Activated CD8-positive, alpha-beta T cell treated with anti-CD3 and anti-CD28 coated beads for 36 hours (primary cell): ENCODE measurements around the gene LENEP. TPM values are rescaled to one million over a fixed set of nuclear protein-coding genes. Genes with fewer than 3 reads are reported as not detected.
"Not testable (repeated sequence)": the region's sequence is repeated elsewhere in the genome, so short reads cannot be mapped to it uniquely, and the experiment has no call there.

Source experiments
- ATAC-seq: fragments of 200-7000 bp; cut with Tn5 transposase; one replicate; pipeline ENCODE4 v1.10.0; 2021; ENCODE audit warnings: mild to moderate bottlenecking, moderate library complexity
- CTCF ChIA-PET: fragments of 350-600 bp; sonication (Branson Sonifier 250); formaldehyde crosslinking; loops from one replicate; lab custom pipeline; 2021; ENCODE audit warnings: antibody characterized with exemption; lab: Charles Lee
- POLR2A ChIA-PET: fragments of 350-600 bp; sonication (Branson Sonifier 250); formaldehyde crosslinking; loops from one replicate; lab custom pipeline; 2021; ENCODE audit warnings: antibody characterized with exemption; lab: Charles Lee
- DNase-seq: peaks from one replicate; pipeline ENCODE4 v3.0.0-alpha.2; 2020
- H3K27ac Mint-ChIP-seq: one replicate; pipeline ENCODE4 v1.8.0; 2021; ENCODE audit warnings: mild to moderate bottlenecking, mixed read lengths
- H3K27me3 Mint-ChIP-seq: one replicate; pipeline ENCODE4 v1.8.0; 2021; ENCODE audit warnings: mixed read lengths
- H3K36me3 Mint-ChIP-seq: one replicate; pipeline ENCODE4 v1.8.0; 2021; ENCODE audit warnings: low read depth, mixed read lengths
- H3K4me1 Mint-ChIP-seq: one replicate; pipeline ENCODE4 v1.8.0; 2021; ENCODE audit warnings: low read depth, mixed read lengths
- H3K4me3 Mint-ChIP-seq: one replicate; pipeline ENCODE4 v1.8.0; 2021; ENCODE audit warnings: mild to moderate bottlenecking, moderate library complexity, mixed read lengths
- H3K9me3 Mint-ChIP-seq: one replicate; pipeline ENCODE4 v1.8.0; 2021; ENCODE audit warnings: mixed read lengths
- intact Hi-C: fragments of 100-400 bp; cut with micrococcal nuclease; formaldehyde crosslinking; loops from one replicate; pipeline ENCODE4 v1.10.0; 2022
- total RNA-seq, 2 experiments: library from RNA; stranded (reverse); gene quantifications; one replicate each; pipeline ENCODE4 v1.2.3, GENCODE V29; 2021
- TF ChIP-seq, protein P1 (sequence below): fragments of 200-600 bp; IDR thresholded peaks from one replicate; pipeline ENCODE4 v1.8.0; 2022; ENCODE audit warnings: antibody characterized with exemption, mild to moderate bottlenecking

Gene LENEP
- total RNA-seq, 2 experiments from 2014 or later: not detected

DNA sequence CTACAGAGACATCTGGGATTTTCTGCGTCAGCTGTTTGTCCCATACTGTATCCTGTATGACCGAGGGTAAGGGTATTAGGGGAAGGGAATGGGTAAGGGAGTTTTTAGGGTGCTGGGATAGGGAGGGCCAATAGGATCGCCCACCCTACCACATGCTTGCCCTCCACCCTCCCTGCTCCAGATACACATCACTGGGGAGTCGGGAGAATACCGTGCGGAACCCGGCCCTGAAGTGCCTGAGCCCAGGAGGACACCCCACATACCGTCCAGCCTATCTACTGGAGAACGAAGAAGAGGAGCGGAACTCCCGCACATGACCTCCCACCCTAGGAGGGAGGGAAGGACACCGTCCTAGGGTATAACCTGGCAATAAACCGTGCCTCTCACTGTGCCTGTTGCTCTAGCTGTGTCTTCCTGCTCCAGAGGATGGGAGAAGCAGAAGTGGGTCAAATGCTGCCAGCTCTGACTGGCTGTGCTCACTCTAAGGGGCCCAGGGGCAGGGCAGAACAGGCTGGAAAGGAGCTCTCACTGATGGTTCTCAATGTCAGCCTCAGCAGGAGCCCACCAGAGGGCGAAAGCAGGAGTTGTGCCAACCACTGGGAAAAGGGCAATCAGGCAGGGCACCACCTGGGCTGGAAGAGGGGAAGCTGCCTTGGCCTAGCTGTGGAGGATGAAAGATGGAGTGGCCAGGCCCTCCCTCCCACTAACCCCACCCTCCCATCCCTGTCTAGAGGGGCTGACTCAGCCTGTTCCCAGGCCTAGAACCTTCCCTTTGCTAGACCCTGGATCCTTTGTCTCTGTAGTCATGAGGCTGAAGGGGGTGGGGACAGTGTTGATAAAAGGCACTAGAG, 440 bp upstream of the LENEP start:
- intact Hi-C loops: no loop called here
- TF ChIP-seq, protein P1, sequence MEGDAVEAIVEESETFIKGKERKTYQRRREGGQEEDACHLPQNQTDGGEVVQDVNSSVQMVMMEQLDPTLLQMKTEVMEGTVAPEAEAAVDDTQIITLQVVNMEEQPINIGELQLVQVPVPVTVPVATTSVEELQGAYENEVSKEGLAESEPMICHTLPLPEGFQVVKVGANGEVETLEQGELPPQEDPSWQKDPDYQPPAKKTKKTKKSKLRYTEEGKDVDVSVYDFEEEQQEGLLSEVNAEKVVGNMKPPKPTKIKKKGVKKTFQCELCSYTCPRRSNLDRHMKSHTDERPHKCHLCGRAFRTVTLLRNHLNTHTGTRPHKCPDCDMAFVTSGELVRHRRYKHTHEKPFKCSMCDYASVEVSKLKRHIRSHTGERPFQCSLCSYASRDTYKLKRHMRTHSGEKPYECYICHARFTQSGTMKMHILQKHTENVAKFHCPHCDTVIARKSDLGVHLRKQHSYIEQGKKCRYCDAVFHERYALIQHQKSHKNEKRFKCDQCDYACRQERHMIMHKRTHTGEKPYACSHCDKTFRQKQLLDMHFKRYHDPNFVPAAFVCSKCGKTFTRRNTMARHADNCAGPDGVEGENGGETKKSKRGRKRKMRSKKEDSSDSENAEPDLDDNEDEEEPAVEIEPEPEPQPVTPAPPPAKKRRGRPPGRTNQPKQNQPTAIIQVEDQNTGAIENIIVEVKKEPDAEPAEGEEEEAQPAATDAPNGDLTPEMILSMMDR: no peak
- DNase-seq (no peak), ATAC-seq (no peak)
- Mint-ChIP-seq H3K36me3 (peaks cover 17% of the 10 kb centered on the region), H3K4me3 (no peak overlapping the region), H3K4me1 (peaks cover 29% of the 10 kb centered on the region), H3K27ac (no peak overlapping the region), H3K9me3 (no peaks in the 10 kb centered on the region), H3K27me3 (no peaks in the 10 kb centered on the region)
- CTCF ChIA-PET: interaction anchor here (0.8 to 3.1 kb wide), 7 partner anchors 9 to 92 kb away, joined by 3 to 25 read pairs (median 8); partner anchors contain the start of genes ADAM15, FLAD1 and PBXIP1
- POLR2A ChIA-PET: interaction anchor here (0.7 to 8.6 kb wide), 2 partner anchors 9 to 18 kb away, joined by 3 to 85 read pairs; partner anchors contain the start of genes CKS1B and FLAD1

- H3K27ac Mint-ChIP-seq: no peak overlapping the region
- no peaks in the 10 kb centered on the region for H3K27me3 Mint-ChIP-seq
- TF ChIP-seq, protein P1: no peak
- no peak overlapping the region for H3K4me3 Mint-ChIP-seq
- no peaks in the 10 kb centered on the region for H3K9me3 Mint-ChIP-seq
- POLR2A ChIA-PET: interaction anchor here (0.7 to 8.6 kb wide), 6 partner anchors 10 to 43 kb away, joined by 3 to 85 read pairs (median 3); partner anchors contain the start of gene FLAD1
- CTCF ChIA-PET: interaction anchor here (0.7 to 3.1 kb wide), 9 partner anchors 11 to 91 kb away, joined by 3 to 25 read pairs (median 7); partner anchors contain the start of genes ADAM15, FLAD1 and PBXIP1
- H3K36me3 Mint-ChIP-seq: peaks cover 5% of the 10 kb centered on the region
- intact Hi-C loops: no loop called here
- peaks cover 29% of the 10 kb centered on the region for H3K4me1 Mint-ChIP-seq
- ATAC-seq: no peak
- DNase-seq: no peak
Measured at GRCh38 chr1:154994269-154994587, 842 bp downstream of the LENEP start.

- CTCF ChIA-PET: interaction anchor here (0.8 to 3.1 kb wide), 8 partner anchors 11 to 91 kb away, joined by 3 to 25 read pairs (median 7); partner anchors contain the start of genes ADAM15, FLAD1 and PBXIP1
- Mint-ChIP-seq H3K4me1 (peaks cover 29% of the 10 kb centered on the region), H3K36me3 (peaks cover 4% of the 10 kb centered on the region), H3K9me3 (no peaks in the 10 kb centered on the region), H3K4me3 (no peak overlapping the region), H3K27ac (no peak overlapping the region), H3K27me3 (no peaks in the 10 kb centered on the region)
- no peak for ATAC-seq
- TF ChIP-seq, protein P1: no peak
- intact Hi-C loops: no loop called here
- DNase-seq: no peak
- POLR2A ChIA-PET: interaction anchor here (0.7 to 8.6 kb wide), 6 partner anchors 11 to 43 kb away, joined by 3 to 85 read pairs (median 3); partner anchors contain the start of gene FLAD1
Measured at GRCh38 chr1:154994591-154994990, 1.2 kb downstream of the LENEP start.

- not testable (repeated sequence) for ATAC-seq, H3K27ac Mint-ChIP-seq, H3K27me3 Mint-ChIP-seq, DNase-seq, H3K36me3 Mint-ChIP-seq, H3K4me3 Mint-ChIP-seq, H3K9me3 Mint-ChIP-seq
- CTCF ChIA-PET: interaction anchor here (1.1 to 5.3 kb wide), 7 partner anchors 12 to 90 kb away, joined by 3 to 108 read pairs (median 5); partner anchors contain the start of genes FLAD1 and PYGO2
- H3K4me1 Mint-ChIP-seq: peaks cover 35% of the 10 kb centered on the region
- POLR2A ChIA-PET: interaction anchor here (0.7 to 8.6 kb wide), 3 partner anchors 11 to 21 kb away, joined by 3 to 85 read pairs (median 3); partner anchors contain the start of gene FLAD1
- intact Hi-C loops: loop anchor here (5.0 kb wide), 1 partner anchor 33 kb away; the partner anchor contains the start of gene PYGO2
Measured at GRCh38 chr1:154995301-154995983, 2.1 kb downstream of the LENEP start.
